ENCODE data around the gene PPM1B. TPM values are rescaled to one million over a fixed set of nuclear protein-coding genes. Genes with fewer than 3 reads are reported as not detected.

The PPM1B gene
- total RNA-seq, 1 donor from 2014 or later: 27.9 TPM

- intact Hi-C loops (cut with DNase I): no loop called here
- no peaks in the 10 kb centered on the region for H3K27me3 ChIP-seq
- no peak overlapping the region for H3K27ac ChIP-seq
- no peak overlapping the region for H3K4me3 ChIP-seq
- peaks cover 2 to 34% of the 10 kb centered on the region in 2 donors for H3K4me1 ChIP-seq
- DNase-seq (ENCODE audit: low spot score in 2 of 2): no peak
- no peak for TF ChIP-seq CTCF (IDR thresholded peaks at IDR 0.05)
- H3K9me3 ChIP-seq: no peaks in the 10 kb centered on the region
- peaks cover 0 to 5% of the 10 kb centered on the region in 2 donors for H3K36me3 ChIP-seq
Measured at GRCh38 chr2:44178950-44179349, 10.3 kb downstream of the PPM1B start.

GRCh38 chr2:44181648-44182047, 13.0 kb downstream of the PPM1B start:
- H3K36me3 ChIP-seq: no peaks in the 10 kb centered on the region
- no peak for TF ChIP-seq CTCF (IDR thresholded peaks at IDR 0.05)
- H3K27me3 ChIP-seq: no peaks in the 10 kb centered on the region
- no peak overlapping the region for H3K4me3 ChIP-seq
- H3K9me3 ChIP-seq: no peaks in the 10 kb centered on the region
- peaks cover 2 to 26% of the 10 kb centered on the region in 2 donors for H3K4me1 ChIP-seq
- no peak for DNase-seq (ENCODE audit: low spot score in 2 of 2)
- intact Hi-C loops (cut with DNase I): no loop called here
- H3K27ac ChIP-seq: no peak overlapping the region

- H3K27me3 ChIP-seq: no peaks in the 10 kb centered on the region
- H3K9me3 ChIP-seq: no peaks in the 10 kb centered on the region
- peaks cover 2 to 18% of the 10 kb centered on the region in 2 donors for H3K4me1 ChIP-seq
- no peak overlapping the region for H3K27ac ChIP-seq
- DNase-seq (ENCODE audit: low spot score in 2 of 2): no peak
- H3K36me3 ChIP-seq: no peaks in the 10 kb centered on the region
- H3K4me3 ChIP-seq: no peak overlapping the region
- no peak for TF ChIP-seq CTCF (IDR thresholded peaks at IDR 0.05)
- intact Hi-C loops (cut with DNase I): no loop called here
Measured at GRCh38 chr2:44184106-44184505, 15.4 kb downstream of the PPM1B start.

- H3K4me3 ChIP-seq: no peak overlapping the region
Measured at GRCh38 chr2:44186810-44187209, 18.1 kb downstream of the PPM1B start.

GRCh38 chr2:44187251-44187650, 18.6 kb downstream of the PPM1B start:
- DNase-seq (ENCODE audit: low spot score in 2 of 2): no peak
- no peak for TF ChIP-seq CTCF (IDR thresholded peaks at IDR 0.05)
- Histone ChIP-seq H3K9me3 (no peaks in the 10 kb centered on the region), H3K36me3 (no peaks in the 10 kb centered on the region), H3K27me3 (no peaks in the 10 kb centered on the region), H3K4me3 (no peak overlapping the region), H3K4me1 (peaks cover 3 to 8% of the 10 kb centered on the region in 2 donors), H3K27ac (no peak overlapping the region)
- intact Hi-C loops (cut with DNase I): no loop called here

More at GRCh38 chr2:44186810-44187209, 18.1 kb downstream of the PPM1B start:
- H3K4me1 ChIP-seq: peaks cover 3 to 8% of the 10 kb centered on the region in 2 donors
- no peaks in the 10 kb centered on the region for H3K27me3 ChIP-seq
- no peaks in the 10 kb centered on the region for H3K9me3 ChIP-seq
- no peak for TF ChIP-seq CTCF (IDR thresholded peaks at IDR 0.05)
- H3K27ac ChIP-seq: no peak overlapping the region
- DNase-seq (ENCODE audit: low spot score in 2 of 2): no peak
- H3K36me3 ChIP-seq: no peaks in the 10 kb centered on the region
- intact Hi-C loops (cut with DNase I): no loop called here

- no peak for DNase-seq (ENCODE audit: low spot score in 2 of 2)
- H3K36me3 ChIP-seq: no peaks in the 10 kb centered on the region
- peaks cover 3 to 5% of the 10 kb centered on the region in 2 donors for H3K4me1 ChIP-seq
- intact Hi-C loops (cut with DNase I): no loop called here
- H3K9me3 ChIP-seq: no peaks in the 10 kb centered on the region
- no peak overlapping the region for H3K27ac ChIP-seq
- H3K27me3 ChIP-seq: no peaks in the 10 kb centered on the region
- no peak for TF ChIP-seq CTCF (IDR thresholded peaks at IDR 0.05)
- H3K4me3 ChIP-seq: no peak overlapping the region
Measured at GRCh38 chr2:44188696-44189095, 20.0 kb downstream of the PPM1B start.

Data from ascending aorta (tissue), 2 donors.